ENCODE measurements around the gene HOXC13.

HOXC13 gene

DNA sequence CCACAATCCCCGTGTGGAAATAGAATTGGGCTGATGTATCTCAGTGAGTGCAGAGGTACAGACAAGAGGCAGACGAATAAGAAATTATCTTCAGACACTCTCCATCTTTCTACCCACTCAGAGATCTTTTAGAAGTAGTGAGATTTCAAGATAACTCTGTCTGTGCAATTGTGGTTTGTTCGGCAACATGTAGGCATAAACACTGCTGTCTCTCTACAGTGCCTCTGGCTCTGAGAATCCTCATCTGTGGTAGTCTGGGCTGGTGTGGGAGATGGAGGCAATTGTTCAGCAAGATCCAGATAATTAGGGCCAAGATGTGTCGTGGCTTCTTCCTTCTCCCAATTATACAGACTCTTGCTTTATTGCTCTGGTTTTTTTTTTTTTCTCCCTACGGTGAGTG is 3.1 kb downstream of the HOXC13 start:
- peaks cover 21% of the 10 kb centered on the region for H3K4me1 ChIP-seq (ENCODE audit: control insufficient read depth, insufficient read depth, low read length)
- peak overlapping the region; percentile 89 for H3K4me2 ChIP-seq (ENCODE audit: low read length)
- H3K4me3 ChIP-seq (ENCODE audit: low read length), result peak overlapping the region; percentile 51
- peaks cover 8% of the 10 kb centered on the region for H3K27me3 ChIP-seq (ENCODE audit: control insufficient read depth, insufficient read depth, low read length)
- H3K36me3 ChIP-seq (ENCODE audit: insufficient read depth, low read length), result peaks cover 20% of the 10 kb centered on the region
- no peaks in the 10 kb centered on the region for H3K9me3 ChIP-seq (replicated peaks; ENCODE audit: low read length)
- H3K9ac ChIP-seq (ENCODE audit: low read depth, low read length), result no peak overlapping the region

DNA sequence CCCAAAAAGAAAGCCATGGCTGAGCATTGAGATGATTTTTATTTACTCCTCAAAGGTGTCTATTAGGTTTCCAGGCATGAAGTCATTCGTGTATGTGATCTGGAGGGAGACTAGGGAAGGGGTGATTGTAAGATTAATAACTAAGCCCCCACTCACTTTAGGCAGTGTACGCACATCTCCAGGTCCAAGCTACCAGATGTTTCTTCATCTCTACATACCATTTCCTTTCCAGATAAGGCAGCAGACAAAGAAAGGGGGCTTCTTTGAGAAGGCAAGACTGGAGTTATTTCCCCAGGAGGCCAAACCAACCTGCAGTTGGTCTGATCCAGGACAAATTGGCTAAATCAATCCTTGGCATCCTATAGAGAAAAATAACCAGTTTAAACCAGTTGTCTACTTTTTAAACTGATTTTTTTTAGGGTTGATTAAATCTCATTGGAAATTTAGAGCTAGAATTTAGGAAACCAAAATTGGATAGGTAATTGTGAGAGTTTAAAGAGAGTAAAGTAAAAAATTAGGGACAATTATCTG is 3.9 kb downstream of the HOXC13 start:
- Histone ChIP-seq H3K27me3 (ENCODE audit: control insufficient read depth, insufficient read depth, low read length) (peaks cover under 1% of the 10 kb centered on the region), H3K4me1 (ENCODE audit: control insufficient read depth, insufficient read depth, low read length) (peaks cover 21% of the 10 kb centered on the region), H3K4me3 (ENCODE audit: low read length) (no peak overlapping the region), H3K4me2 (ENCODE audit: low read length) (peak overlapping the region; percentile 18), H3K36me3 (ENCODE audit: insufficient read depth, low read length) (peaks cover 20% of the 10 kb centered on the region), H3K9me3 (replicated peaks; ENCODE audit: low read length) (no peaks in the 10 kb centered on the region), H3K9ac (ENCODE audit: low read depth, low read length) (no peak overlapping the region)

DNA sequence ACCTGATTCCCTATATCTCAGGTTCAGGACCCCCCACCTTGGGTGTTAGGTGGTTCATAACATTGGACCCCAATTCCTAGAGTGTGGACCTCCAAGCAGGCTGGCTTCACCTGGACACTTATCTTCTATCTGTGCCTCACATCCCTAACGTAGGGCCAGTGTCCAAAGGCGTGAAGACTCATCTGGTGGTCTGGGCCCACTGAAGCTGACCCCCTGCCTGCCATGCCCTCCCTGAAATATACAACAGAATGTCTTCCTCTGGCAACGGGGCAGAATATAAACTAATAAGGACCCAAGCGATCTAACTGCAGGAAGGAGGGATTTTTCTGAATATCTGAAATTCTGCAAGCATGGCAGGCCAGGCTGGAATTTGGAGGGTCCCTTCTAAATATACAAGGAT is 5.6 kb downstream of the HOXC13 start:
- H3K36me3 ChIP-seq (ENCODE audit: insufficient read depth, low read length), result peaks cover 20% of the 10 kb centered on the region
- no peak overlapping the region for H3K4me3 ChIP-seq (ENCODE audit: low read length)
- no peak overlapping the region for H3K9ac ChIP-seq (ENCODE audit: low read depth, low read length)
- no peaks in the 10 kb centered on the region for H3K9me3 ChIP-seq (replicated peaks; ENCODE audit: low read length)
- no peak overlapping the region for H3K4me2 ChIP-seq (ENCODE audit: low read length)
- H3K27me3 ChIP-seq (ENCODE audit: control insufficient read depth, insufficient read depth, low read length), result no peaks in the 10 kb centered on the region
- peaks cover 17% of the 10 kb centered on the region for H3K4me1 ChIP-seq (ENCODE audit: control insufficient read depth, insufficient read depth, low read length)

DNA sequence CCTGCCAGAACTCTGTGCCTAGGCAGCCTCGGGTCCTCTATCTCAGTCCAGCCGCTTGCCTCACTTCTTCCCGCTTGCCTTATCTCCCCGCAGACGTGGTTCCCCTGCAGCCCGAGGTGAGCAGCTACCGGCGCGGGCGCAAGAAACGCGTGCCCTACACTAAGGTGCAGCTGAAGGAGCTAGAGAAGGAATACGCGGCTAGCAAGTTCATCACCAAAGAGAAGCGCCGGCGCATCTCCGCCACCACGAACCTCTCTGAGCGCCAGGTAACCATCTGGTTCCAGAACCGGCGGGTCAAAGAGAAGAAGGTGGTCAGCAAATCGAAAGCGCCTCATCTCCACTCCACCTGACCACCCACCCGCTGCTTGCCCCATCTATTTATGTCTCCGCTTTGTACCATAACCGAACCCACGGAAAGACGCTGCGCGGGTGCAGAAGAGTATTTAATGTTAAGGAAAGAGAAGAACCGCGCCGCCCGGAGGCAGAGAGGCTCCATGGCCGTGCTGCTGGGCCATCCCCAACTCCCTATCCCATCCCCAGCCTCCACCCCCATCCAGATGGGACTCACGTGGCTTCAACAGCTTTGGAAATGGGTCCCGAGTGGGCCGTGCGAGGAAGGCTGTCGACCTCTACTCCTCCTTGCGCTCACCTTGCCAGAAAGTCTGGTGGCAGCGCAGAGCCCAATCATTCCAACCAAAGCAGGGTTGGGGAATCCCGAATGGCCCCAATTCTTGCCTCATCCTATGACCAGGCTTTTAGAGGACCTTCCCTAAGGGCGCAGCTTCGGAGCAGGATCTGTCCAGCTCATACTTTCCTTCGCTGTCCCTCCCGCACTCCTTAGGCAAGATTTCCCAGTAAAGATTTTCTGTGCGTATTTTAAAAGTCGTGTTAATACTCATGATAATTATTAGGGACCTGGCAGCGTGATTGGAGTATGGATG is 6.5 kb downstream of the HOXC13 start:
- no peak overlapping the region for H3K4me2 ChIP-seq (ENCODE audit: low read length)
- H3K4me3 ChIP-seq (ENCODE audit: low read length), result no peak overlapping the region
- H3K9ac ChIP-seq (ENCODE audit: low read depth, low read length), result no peak overlapping the region
- H3K27me3 ChIP-seq (ENCODE audit: control insufficient read depth, insufficient read depth, low read length), result peaks cover under 1% of the 10 kb centered on the region
- H3K4me1 ChIP-seq (ENCODE audit: control insufficient read depth, insufficient read depth, low read length), result peaks cover 16% of the 10 kb centered on the region
- no peaks in the 10 kb centered on the region for H3K9me3 ChIP-seq (replicated peaks; ENCODE audit: low read length)
- peaks cover 20% of the 10 kb centered on the region for H3K36me3 ChIP-seq (ENCODE audit: insufficient read depth, low read length)

DNA sequence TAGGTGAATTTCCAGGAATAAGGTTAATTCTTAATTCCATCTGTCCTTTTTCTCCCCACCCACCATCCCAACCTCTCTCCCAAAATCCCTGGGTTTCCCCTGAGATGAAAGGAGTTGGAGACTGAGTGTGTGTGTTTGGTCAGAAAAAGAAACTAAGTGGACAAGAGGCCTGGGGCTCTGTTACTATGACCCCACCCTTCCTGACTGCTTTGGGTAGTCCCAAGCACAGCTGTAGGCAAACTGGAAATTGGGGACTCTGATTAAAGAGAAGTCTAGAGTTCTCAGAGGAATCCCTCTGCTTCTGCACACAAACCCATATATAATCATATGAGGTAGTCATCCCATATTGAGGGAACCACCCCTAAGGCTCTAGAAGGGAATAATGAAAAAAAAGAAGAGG is 9.1 kb downstream of the HOXC13 start:
- no peaks in the 10 kb centered on the region for H3K9me3 ChIP-seq (replicated peaks; ENCODE audit: low read length)
- H3K4me1 ChIP-seq (ENCODE audit: control insufficient read depth, insufficient read depth, low read length), result no peaks in the 10 kb centered on the region
- no peak overlapping the region for H3K4me2 ChIP-seq (ENCODE audit: low read length)
- H3K9ac ChIP-seq (ENCODE audit: low read depth, low read length), result no peak overlapping the region
- H3K36me3 ChIP-seq (ENCODE audit: insufficient read depth, low read length), result peaks cover 20% of the 10 kb centered on the region
- peaks cover 18% of the 10 kb centered on the region for H3K27me3 ChIP-seq (ENCODE audit: control insufficient read depth, insufficient read depth, low read length)
- H3K4me3 ChIP-seq (ENCODE audit: low read length), result no peak overlapping the region

- Histone ChIP-seq H3K4me2 (ENCODE audit: low read length) (no peak overlapping the region), H3K36me3 (ENCODE audit: insufficient read depth, low read length) (peaks cover 20% of the 10 kb centered on the region), H3K27me3 (ENCODE audit: control insufficient read depth, insufficient read depth, low read length) (peaks cover 18% of the 10 kb centered on the region), H3K4me3 (ENCODE audit: low read length) (no peak overlapping the region), H3K9ac (ENCODE audit: low read depth, low read length) (no peak overlapping the region), H3K4me1 (ENCODE audit: control insufficient read depth, insufficient read depth, low read length) (no peaks in the 10 kb centered on the region), H3K9me3 (replicated peaks; ENCODE audit: low read length) (no peaks in the 10 kb centered on the region)
These were observed 10.3 kb downstream of the HOXC13 start for GRCh38 chr12:53948650-53949593.

GRCh38 chr12:53949631-53950436 is 11.2 kb downstream of the HOXC13 start:
- no peaks in the 10 kb centered on the region for H3K9me3 ChIP-seq (replicated peaks; ENCODE audit: low read length)
- H3K27me3 ChIP-seq (ENCODE audit: control insufficient read depth, insufficient read depth, low read length), result peaks cover 18% of the 10 kb centered on the region
- peaks cover 1% of the 10 kb centered on the region for H3K4me1 ChIP-seq (ENCODE audit: control insufficient read depth, insufficient read depth, low read length)
- no peak overlapping the region for H3K4me2 ChIP-seq (ENCODE audit: low read length)
- H3K36me3 ChIP-seq (ENCODE audit: insufficient read depth, low read length), result peaks cover 17% of the 10 kb centered on the region
- no peak overlapping the region for H3K4me3 ChIP-seq (ENCODE audit: low read length)
- no peak overlapping the region for H3K9ac ChIP-seq (ENCODE audit: low read depth, low read length)

DNA sequence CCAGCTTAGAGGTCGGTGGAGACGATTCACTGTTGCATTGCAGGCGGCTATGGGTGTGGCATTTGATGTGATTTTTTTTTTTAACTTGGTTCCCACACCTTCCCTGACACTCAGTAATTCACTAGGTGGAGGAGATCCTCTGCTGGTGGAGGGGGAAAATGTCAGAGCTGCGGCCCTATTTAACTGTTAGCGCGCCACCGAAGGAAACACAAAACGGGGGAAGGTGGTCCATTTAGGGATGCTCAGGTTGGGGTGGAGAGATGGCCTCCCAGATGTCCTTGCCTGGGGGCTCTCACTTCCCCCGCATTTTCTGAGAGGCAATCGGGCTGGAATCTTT is 11.8 kb downstream of the HOXC13 start:
- H3K9ac ChIP-seq (ENCODE audit: low read depth, low read length), result no peak overlapping the region
- no peak overlapping the region for H3K4me3 ChIP-seq (ENCODE audit: low read length)
- H3K27me3 ChIP-seq (ENCODE audit: control insufficient read depth, insufficient read depth, low read length), result peaks cover 18% of the 10 kb centered on the region
- no peak overlapping the region for H3K4me2 ChIP-seq (ENCODE audit: low read length)
- peaks cover 4% of the 10 kb centered on the region for H3K4me1 ChIP-seq (ENCODE audit: control insufficient read depth, insufficient read depth, low read length)
- no peaks in the 10 kb centered on the region for H3K9me3 ChIP-seq (replicated peaks; ENCODE audit: low read length)
- peaks cover 12% of the 10 kb centered on the region for H3K36me3 ChIP-seq (ENCODE audit: insufficient read depth, low read length)

- Histone ChIP-seq H3K9ac (ENCODE audit: low read depth, low read length) (no peak overlapping the region), H3K4me2 (ENCODE audit: low read length) (no peak overlapping the region), H3K9me3 (replicated peaks; ENCODE audit: low read length) (no peaks in the 10 kb centered on the region), H3K36me3 (ENCODE audit: insufficient read depth, low read length) (peaks cover 6% of the 10 kb centered on the region), H3K27me3 (ENCODE audit: control insufficient read depth, insufficient read depth, low read length) (peaks cover 18% of the 10 kb centered on the region), H3K4me3 (ENCODE audit: low read length) (no peak overlapping the region), H3K4me1 (ENCODE audit: control insufficient read depth, insufficient read depth, low read length) (peaks cover 4% of the 10 kb centered on the region)
These were observed 12.4 kb downstream of the HOXC13 start for GRCh38 chr12:53950789-53951576.

GRCh38 chr12:53951577-53952334 is 13.1 kb downstream of the HOXC13 start:
- H3K4me2 ChIP-seq (ENCODE audit: low read length), result no peak overlapping the region
- no peak overlapping the region for H3K4me3 ChIP-seq (ENCODE audit: low read length)
- peaks cover 18% of the 10 kb centered on the region for H3K27me3 ChIP-seq (ENCODE audit: control insufficient read depth, insufficient read depth, low read length)
- H3K36me3 ChIP-seq (ENCODE audit: insufficient read depth, low read length), result peaks cover under 1% of the 10 kb centered on the region
- H3K4me1 ChIP-seq (ENCODE audit: control insufficient read depth, insufficient read depth, low read length), result peaks cover 11% of the 10 kb centered on the region
- H3K9me3 ChIP-seq (replicated peaks; ENCODE audit: low read length), result no peaks in the 10 kb centered on the region
- H3K9ac ChIP-seq (ENCODE audit: low read depth, low read length), result no peak overlapping the region
